Measurements from ENCODE around the gene SPAG4.

SPAG4 gene

DNA sequence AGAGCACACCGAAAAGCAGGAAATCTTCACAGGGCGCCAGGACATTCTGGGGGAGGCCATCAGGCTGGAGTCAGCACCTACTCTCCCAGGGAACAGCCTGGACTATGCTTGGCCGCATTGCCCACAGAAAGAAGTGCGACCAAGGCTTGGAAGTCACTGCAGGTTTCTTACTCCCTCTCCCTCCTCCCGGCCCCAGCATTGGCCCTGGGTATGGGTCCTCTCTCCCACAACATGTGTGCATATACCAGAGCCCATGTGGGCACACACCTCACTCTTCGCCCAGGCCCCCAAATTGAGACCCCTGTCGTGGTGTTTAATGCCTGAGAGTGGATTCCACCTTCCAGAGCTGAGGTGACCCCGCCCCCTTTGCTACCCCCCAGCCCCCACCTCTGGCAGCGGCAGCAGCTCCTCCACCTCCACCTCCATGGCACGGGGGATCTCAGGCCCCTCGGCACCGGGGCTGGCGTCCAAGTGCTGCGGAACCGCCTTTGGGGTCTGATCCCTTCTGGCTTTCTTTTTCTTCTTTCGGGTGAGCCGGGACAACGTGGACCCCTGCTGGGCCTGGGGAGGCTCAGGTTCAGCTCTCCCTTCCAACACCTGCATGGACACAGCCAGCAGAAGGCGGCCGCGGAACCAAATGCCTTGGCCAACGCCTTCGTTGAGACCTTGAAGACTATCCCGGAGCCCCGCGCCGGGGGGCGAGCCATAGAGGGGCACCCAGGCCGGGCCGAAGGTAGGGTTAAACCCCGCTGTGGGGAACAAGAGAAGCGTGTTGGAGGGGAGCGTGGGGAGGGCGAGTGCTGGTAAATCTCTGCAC, 15.2 kb upstream of the SPAG4 start:
- no peak for DNase-seq

DNA sequence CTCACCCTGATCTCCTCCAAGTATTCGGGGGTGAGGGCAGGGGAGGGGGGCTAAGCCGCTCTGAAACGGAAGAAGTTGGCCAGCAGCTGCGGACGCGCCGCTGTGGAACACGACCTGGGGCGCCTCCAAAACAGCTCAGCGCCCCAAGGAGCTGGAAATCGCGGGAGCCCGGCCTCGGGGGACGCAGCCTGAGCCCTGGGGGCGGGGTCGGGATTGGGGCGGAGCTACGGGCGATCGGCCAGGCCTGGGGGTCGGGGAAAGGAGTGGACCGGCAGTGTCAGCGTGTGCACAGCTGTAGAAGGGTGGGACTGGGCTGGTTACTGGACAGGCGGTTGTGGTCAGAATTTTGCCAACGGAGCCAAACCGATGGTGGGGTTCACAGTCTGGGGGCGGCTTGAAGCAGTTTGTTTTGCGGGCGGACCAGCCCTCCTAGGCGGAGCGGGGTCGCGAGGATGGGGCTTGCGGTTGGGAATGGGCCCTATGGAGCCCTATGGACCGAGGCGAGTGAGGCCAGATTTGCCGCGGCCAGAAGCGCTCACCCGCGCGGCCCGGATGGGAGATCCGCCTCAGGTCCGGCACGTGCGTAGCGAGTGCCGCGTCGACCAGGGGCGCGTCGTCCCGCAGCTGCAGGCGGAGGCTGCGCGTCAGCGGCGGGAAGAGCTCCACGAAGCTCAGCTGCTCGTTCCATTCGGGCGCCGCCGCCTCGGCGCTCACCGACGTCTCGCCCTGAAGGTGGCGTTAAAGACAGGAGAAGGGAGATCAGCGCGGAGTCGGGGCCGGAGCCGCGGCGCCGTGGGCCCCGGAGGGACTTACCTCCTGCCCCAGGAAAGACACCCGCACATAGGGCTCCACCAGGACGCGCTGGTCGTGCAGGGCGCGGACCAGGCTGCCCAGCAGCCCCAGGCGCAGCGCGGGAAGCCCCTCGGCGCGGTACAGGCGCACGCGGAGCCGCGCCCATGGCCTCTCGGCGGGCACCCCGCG, 14.3 kb upstream of the SPAG4 start:
- peak; percentile 79 for DNase-seq

DNA sequence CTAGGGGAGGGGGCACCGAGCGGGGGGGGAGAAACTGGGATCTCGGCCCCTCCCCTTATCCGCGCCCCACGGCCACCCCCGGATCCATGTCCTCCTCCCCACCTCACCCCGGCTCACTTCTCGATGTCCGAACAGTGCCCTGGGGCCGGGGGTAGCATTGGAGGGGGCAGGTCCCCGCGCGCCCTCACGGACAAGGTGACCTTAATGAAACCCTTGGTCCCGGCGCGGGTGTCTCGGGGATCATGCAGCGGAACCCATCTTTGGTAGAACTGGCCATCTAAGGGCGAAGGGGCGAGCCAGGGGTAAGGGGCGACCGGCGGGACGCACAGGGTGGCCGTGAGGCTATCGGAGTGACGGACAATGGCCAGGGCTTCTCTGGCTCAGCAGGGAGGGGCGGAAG, 13.6 kb upstream of the SPAG4 start:
- no peak for DNase-seq

DNA sequence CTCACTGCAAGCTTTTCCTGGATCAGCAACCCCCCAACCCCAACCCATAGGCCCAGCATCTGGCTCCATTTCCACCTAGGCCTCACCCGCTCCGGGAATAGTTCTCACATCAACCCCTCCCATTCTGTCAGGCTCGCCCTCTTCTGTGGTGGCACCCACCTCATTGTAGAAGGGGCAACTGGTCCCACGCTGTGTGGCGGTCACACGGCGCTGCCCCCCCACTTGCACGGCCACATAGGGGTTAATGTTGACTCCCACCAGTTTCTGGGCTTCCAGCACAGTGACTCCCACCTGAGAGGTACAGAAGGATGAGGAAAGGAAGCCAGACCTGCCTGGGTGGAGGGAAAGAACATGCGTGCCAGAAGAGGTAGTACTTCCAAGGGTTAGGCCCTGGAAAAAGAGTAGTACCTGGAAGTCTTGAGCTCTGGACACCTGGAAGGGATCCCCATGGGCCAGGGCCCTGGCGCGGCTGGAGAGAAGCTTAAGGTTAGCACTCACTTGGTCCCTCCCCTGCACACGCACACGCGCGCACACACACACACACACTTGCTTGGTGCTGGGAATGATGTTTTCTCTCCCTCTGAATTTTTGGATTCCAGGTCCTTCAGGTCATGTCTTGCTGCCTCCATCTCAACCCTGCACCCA, 12.7 kb upstream of the SPAG4 start:
- DNase-seq, result no peak

DNA sequence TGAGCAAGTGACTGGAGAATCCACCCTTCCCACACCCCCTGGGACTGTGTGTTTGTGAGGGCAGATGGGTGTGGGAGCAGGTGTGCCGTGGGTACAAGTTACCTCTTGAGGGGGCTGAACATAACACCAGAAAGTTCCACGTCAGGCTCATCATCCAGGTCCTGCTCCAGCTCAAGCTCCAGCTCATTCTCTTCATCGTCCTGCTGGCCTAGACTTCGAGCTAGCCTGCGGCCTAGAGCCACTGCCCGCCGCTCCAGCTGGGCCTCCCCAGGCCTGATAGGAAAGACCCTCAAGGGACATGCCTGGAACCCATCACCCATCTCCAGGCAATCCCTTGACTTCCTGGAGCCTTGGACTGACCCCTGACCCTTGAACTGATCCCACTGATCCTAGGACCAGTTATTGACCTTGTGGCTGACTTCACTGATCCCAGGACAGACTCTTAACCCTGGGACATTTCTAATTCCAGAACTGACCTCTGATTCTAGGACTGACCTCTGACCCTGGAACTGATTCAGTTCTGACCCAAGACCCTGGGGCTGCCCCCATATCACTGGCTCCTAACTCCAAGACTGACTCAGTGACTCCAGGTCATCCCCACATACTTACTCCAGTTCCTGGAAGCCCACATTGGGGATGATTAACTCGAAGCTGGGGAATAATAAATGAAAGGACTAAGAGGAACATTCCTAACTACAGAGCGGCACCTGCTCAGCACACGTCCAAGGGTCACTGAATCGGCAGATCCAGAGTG, 11.8 kb upstream of the SPAG4 start:
- no peak for DNase-seq

DNA sequence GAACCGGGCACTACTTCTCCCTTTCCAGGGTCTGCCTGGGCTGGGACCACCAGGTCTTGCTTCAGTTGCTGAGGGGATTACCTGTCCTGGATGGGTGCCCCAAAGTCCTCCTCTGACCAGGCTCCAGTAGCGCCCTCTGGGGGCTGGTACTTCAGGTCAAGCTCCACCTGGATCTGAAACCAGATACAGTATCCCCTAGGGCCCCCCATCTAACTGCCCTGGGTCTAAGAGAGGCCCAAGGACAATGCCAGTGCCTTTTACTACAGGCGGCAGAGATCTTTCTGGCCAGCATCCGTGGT, 11.2 kb upstream of the SPAG4 start:
- DNase-seq, result no peak

DNA sequence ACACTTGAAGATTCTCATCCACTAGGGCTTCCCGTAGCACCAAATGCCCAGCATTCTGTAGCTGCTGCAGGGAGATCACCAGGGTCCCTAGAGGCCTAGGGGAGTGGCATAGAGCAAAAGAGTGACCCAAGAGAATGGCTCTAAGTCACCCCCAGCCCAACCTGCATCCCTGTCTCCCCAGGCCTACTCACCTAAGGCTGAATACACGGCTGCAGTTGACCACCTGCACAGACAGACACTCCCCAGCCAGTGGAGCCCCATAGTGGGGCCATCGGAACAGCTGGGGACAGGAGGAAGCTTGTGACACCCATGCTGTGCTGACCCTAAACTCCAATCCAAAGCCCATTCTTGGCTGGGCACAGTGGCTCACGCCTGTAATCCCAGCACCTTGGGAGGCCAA, 9.5 kb upstream of the SPAG4 start:
- no peak for DNase-seq

DNA sequence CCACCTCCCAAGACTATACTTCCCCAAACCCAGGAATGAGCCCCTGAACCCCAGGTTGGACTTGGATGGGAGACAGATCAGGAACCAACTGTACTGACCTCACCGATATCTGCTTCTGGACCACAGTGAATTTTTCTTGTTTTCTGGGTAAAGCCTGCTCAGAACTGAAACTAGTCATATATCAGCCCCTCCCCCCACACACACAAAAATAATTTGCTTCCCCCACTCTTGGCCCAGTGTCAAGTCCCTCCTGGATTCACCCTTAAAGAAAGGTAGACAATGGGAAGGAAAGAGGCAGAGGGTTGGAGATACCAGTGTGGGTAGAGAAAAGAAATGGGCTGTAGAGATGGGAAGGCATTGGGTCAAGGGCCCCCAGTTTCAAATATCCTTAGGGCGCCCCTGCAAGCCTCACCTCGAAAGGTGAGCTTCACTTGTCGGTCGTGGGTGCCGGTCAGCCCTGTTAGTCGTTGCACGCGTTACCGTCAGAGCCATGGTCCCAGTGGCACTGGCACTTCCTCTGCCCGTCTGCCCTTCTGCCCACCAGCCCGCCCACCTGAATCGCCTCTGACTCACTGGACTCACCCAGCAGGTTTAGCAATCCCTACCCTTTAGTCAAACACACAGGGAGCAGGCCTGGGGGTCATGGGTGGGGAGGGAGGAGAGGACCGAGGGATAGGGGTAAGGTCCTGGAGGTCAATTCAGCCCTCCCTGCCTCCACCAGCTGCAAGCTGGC, 8.5 kb upstream of the SPAG4 start:
- DNase-seq, result no peak

DNA sequence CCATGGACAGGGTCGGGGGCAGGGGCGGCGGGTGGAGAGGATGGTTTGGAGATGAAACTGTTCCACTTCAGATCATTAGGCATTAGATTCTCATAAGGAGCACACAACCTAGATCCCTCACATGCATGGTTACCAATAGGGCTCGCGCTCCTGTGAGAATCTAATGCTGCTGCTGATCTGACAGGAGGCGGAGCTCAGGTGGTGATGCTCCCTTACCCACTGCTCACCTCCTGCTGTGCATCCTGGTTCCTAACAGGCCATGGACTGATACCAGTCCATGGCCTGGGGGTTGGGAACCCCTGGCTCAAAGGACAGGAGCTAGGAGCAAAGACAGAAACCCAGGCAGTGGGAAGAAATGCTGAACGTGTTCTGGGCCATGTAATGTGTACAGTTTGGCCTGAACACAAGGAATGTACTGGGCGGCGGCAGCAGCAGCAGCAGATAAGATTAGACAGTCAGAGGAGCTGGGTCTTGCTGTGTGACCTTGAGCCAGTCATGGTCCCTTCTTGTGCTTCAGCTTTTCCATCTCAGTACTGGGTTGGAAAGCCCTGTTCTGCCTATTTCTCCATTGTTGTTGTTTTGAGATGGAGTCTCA, 4.7 kb upstream of the SPAG4 start:
- no peak for DNase-seq

DNA sequence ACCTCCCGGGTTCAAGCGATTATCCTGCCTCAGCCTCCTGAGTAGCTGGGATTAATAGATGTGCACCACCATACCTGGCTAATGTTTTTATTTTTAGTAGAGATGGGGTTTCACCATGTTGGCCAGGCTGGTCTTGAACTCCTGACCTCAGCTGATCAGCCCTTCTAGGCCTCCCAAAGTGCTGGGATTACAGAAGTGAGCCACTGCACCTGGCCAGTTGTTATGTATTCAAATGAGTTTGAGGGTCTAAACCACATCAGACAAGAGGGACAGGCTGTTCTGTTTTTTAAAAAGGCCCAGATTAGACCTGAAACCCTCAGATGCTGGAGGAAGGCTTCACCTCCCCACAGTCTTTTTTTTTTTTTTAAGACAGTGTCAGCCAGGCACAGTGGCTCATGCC, 4.1 kb upstream of the SPAG4 start:
- DNase-seq, result no peak

DNA sequence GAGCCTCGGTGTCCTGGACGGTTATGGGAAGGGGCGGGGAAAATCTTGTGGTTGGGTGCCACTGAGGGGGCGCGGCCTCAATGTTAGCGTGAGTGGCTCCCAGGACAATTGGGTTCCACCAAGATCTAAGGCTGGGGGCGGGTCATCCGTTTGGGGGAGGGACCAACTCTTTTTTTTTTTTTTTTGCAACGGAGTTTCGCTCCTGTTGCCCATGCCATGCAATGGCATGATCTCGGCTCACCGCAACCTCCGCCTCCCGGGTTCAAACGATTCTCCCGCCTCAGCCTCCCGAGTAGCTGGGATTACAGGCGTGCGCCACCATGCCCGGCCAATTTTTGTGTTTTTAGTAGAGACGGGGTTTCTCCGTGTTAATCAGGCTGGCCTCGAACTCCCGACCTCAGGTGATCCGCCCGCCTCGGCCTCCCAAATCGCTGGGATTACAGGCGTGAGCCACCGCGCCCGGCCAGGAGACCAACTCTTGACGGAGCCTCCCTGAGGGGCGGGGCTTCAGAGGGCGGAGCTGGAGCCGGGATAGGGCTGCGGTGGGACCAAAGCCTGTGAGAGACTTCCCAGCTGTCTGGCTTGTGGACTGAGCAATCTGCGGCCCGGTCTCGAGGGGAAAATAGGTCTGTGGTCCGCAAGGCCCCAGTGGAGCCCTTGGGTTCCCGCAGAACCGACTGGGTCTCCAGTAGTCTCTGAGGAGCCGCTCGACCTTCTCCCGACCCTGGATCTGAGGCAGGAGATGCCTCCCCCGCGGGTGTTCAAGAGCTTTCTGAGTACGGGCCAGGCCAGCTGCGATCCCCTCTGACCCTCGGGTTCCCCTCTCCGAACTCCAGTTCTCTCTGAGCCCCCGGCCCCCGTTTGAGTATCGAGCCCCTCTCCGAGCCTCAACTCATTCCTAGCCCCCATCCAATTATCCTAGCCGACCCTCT, 1.1 kb downstream of the SPAG4 start:
- peak; percentile 100 for DNase-seq

DNA sequence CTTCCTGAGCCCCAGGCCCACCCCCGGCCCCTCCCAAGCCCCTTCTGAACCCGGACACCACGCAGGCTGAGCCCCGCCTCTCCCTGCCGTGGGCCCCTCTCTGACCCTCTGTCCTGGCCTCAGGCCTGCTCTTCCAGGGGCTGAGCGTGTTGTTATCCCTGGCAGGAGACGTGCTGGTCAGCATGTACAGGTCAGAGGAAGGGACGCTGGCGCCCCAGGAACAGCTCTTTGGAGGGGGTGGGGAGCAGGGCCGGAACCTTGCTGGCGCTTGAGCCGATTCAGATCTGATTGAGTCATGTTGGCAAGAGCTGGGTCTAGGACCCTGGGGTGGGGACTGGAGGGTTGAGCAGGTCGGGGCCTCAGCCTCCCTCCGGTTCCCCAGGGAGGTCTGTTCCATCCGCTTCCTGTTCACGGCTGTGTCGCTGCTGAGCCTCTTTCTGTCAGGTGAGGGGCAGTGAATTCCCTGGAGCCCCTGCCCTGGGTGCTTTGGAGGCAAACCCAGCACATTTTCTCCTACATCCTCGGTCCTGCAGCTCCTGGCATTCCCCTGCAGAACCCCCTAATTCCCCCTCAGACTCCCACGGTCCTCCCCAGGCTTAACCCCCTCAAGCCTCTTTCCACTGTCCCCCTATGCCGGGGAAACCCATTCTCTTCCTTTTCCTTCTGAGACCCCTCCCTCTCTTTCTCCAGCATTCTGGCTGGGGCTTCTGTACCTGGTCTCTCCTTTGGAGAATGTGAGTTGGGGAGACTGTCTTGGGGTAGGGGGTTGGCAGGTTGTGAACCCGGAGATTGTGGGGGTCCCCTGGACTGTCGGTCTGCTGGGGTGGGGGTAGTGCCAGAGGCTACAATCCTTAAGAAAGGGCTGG, 2.0 kb downstream of the SPAG4 start:
- DNase-seq, result peak; percentile 67

DNA sequence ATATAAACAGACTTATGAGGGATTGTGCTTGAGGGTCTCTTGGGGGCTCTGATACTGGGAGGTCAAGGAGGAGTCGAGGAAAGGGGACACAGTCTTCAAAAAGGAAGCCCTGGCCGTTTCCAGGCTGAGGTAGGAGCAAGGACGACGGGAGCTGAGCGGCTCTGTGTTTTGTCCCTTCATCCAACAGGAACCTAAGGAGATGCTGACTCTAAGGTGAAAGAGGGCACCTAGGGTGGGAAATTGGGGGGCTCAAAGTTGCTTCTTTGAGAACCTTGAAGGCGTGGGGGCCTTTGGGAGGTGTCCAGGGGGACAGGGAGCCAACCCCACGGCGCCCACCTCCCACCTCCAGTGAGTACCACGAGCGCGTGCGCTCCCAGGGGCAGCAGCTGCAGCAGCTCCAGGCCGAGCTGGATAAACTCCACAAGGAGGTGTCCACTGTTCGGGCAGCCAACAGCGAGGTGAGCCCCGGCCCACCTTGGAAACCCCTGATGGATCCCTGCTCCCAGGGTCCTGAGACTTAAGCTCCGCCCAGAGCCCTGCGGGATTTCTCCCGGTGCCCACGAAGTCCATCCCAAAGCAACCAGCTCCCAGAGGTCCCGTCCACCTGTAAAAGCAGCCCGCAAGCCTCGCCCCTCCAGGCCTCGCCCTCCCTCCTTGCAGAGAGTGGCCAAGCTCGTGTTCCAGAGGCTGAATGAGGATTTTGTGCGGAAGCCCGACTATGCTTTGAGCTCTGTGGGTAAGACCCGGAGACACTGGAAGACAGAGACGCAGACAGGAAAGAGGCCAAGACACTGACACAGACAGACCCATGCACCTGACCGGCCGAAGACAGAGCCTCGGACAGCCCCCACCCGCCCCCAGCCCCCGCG, 2.9 kb downstream of the SPAG4 start:
- DNase-seq, result peak; percentile 22

DNA sequence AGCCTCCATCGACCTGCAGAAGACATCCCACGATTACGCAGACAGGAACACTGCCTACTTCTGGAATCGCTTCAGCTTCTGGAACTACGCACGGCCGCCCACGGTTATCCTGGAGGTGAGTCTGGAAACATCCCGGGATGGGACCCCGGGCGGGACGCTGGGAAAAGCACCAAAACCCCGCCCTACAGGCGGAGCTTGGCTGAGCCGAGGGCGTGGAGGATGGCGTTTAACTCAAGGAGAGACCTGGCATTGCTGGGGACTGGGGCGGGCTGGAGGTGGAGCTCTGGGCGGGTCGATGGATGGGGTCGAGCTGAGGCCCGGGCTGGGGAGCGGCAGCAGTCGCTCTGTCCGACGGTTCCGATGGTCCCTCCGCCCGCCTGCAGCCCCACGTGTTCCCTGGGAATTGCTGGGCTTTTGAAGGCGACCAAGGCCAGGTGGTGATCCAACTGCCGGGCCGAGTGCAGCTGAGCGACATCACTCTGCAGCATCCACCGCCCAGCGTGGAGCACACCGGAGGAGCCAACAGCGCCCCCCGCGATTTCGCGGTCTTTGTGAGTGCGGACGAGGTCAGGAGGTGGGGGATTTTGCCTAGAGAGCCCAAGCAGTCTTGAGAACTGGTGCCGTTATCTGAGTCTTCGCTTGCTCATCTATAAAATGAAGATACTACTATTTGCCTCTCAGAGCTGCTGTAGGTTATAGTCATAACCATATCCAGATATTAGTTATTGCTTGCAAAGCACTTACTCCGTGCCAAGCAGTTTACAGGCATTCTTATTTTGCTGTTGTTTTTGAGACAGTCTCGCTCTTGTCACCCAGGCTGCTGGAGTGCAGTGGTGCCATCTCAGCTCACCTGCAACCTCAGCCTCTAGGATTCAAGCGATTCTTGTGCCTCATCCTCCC, 3.8 kb downstream of the SPAG4 start:
- DNase-seq, result peak; percentile 87

DNA sequence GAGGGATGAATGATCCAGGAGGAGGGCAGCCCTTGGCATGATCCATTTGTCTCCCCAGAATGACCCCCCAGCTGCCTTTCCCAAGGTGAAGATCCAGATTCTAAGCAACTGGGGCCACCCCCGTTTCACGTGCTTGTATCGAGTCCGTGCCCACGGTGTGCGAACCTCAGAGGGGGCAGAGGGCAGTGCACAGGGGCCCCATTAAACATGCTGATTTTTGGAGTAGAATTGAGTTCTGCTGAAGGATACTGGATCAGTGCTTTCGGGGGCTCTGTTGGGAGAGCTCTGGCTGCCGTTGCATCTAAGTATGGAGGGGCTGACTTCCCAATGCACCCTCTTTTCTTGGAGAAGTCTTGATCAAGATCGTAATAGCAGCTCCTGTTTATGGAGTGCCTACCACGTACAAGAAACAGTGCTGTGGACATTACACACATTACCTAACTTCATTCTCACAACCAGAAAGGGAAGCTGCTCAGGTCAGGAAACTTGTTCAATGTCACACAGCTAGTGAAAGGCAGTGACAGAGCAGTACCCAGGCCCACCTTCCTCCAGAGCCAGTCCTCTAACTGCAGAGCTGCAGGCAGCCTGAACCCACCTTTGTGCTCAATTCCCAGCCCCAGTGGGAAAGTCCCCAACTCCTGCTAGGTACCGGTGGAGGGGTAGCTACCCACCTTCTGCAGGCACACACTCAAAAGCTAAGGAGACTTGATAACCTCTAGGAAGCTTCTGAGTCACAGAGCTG, 5.4 kb downstream of the SPAG4 start:
- no peak for DNase-seq

DNA sequence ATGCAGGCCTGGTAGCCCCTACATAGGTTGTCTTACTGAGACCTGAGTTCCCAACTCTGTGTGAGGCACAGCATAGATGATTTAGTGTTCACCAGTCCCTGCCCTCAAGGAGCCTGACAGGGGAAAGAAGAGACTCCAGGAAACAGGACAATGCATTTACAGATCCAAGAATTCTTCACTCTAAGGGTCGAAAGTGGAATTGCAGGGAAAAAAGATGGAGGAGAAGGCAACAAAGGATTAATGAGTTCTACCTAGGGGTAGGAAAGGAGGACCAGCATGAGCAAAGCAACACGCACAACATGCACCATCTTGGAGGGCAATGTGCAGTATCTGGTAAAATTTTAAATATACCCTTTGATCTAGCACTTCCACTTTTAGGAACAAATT, 5.9 kb downstream of the SPAG4 start:
- DNase-seq, result no peak

Data from stimulated activated CD4-positive, alpha-beta T cell treated with anti-CD3 and anti-CD28 coated beads, Interleukin-1b, Interleukin-23, amount 100 ng/mL, for 48 hours (primary cell).